Measurements from ENCODE around the gene NRM. TPM values are rescaled to one million over a fixed set of nuclear protein-coding genes. Genes with fewer than 3 reads are reported as not detected.

Gene NRM
- total RNA-seq, 1 experiment from 2014 or later: 13.6 TPM

- H3K27ac ChIP-seq (ENCODE audit: low read depth, low read length): peak overlapping the region; percentile 85
- peak overlapping the region; percentile 98 for H3K4me2 ChIP-seq (ENCODE audit: low read length)
- ChIA-PET RAD21 (ENCODE audit: low non-redundant PET in 1 of 2, low total read pairs in 2 of 2, uncharacterized antibody in 2 of 2, unreplicated experiment in 2 of 2) (no interaction called here), POLR2A (no interaction called here), CTCF (interaction anchor here (3.5 kb wide), 1 partner anchor 47 kb away, joined by 21 read pairs; no protein-coding TSS in a partner anchor)
- ATAC-seq: no peak
- TF ChIP-seq YY1 (IDR thresholded peaks at IDR 0.05; ENCODE audit: extremely low read depth, insufficient replicate concordance, low read depth, low read length) (no peak), MAX (IDR thresholded peaks at IDR 0.05) (no peak), SP1 (IDR thresholded peaks at IDR 0.05; ENCODE audit: low read depth) (no peak), CBX3 (IDR thresholded peaks at IDR 0.05; ENCODE audit: low read depth) (no peak), RAD21 (IDR thresholded peaks at IDR 0.05; ENCODE audit: low read depth) (no peak), POLR2A (IDR thresholded peaks at IDR 0.05; ENCODE audit: borderline replicate concordance, extremely low read depth, insufficient read depth, insufficient read length) (no peak), CTCF (IDR thresholded peaks at IDR 0.05 in 2 of 3, conservative IDR thresholded peaks at IDR 0.05 in 1 of 3; ENCODE audit: borderline replicate concordance in 1 of 3, insufficient read depth in 1 of 3, low read depth in 2 of 3, low read length in 2 of 3) (no peak), TCF7L2 (IDR thresholded peaks at IDR 0.05; ENCODE audit: borderline replicate concordance, extremely low read depth, insufficient read depth, insufficient read length) (no peak), SIN3A (IDR thresholded peaks at IDR 0.05; ENCODE audit: low read depth) (no peak), CEBPB (IDR thresholded peaks at IDR 0.05; ENCODE audit: low read depth) (no peak), POLR2AphosphoS5 (IDR thresholded peaks at IDR 0.05; ENCODE audit: low read depth, low read length) (no peak), EGR1 (IDR thresholded peaks at IDR 0.05; ENCODE audit: low read depth) (no peak), ATF3 (IDR thresholded peaks at IDR 0.05) (no peak), ELF1 (IDR thresholded peaks at IDR 0.05; ENCODE audit: borderline replicate concordance, low read depth) (no peak), EZH2 (IDR thresholded peaks at IDR 0.05) (no peak), EZH2phosphoT487 (IDR thresholded peaks at IDR 0.05; ENCODE audit: borderline replicate concordance) (no peak), ZNF274 (IDR thresholded peaks at IDR 0.05; ENCODE audit: low read depth, low read length) (no peak), ZFX (IDR thresholded peaks at IDR 0.05) (no peak)
- BruUV-seq (replicated peaks): no TSS peak
- H4K20me1 ChIP-seq (ENCODE audit: insufficient read depth): no peaks in the 10 kb centered on the region
- peak overlapping the region; percentile 38 to 54 for H3K4me3 ChIP-seq (replicated peaks in 1 of 2; ENCODE audit: low read depth in 1 of 2, low read length in 2 of 2)
- intact Hi-C loops (cut with micrococcal nuclease): no loop called here
- no peaks in the 10 kb centered on the region for H3K27me3 ChIP-seq (ENCODE audit: insufficient read depth, low read length)
- H3K9me3 ChIP-seq (ENCODE audit: control insufficient read depth in 1 of 2, insufficient read depth in 1 of 2, low read depth in 1 of 2, low read length in 2 of 2): no peaks in the 10 kb centered on the region
- H3K4me1 ChIP-seq (ENCODE audit: control insufficient read depth in 1 of 2, insufficient read depth in 2 of 2, low read length in 2 of 2): peaks cover 42 to 69% of the 10 kb centered on the region in 2 experiments
- H2AFZ ChIP-seq (ENCODE audit: low read depth, low read length, poor library complexity, severe bottlenecking): no peak overlapping the region
- DNase-seq (ENCODE audit: low read depth, low spot score): no peak
- no peaks in the 10 kb centered on the region for H3K9me2 ChIP-seq (ENCODE audit: insufficient read depth)
- H3K9ac ChIP-seq (ENCODE audit: low read length): peak overlapping the region; percentile 66
- peaks cover 0 to 2% of the 10 kb centered on the region in 2 experiments; a peak in 1 of 4 replicates for H3K36me3 ChIP-seq (ENCODE audit: control insufficient read depth in 1 of 2, insufficient read depth in 2 of 2, low read length in 2 of 2)
- peaks cover 58% of the 10 kb centered on the region for H3K79me2 ChIP-seq (ENCODE audit: insufficient read depth, low read length)
These were observed 7.4 kb downstream of the NRM start for GRCh38 chr6:30683183-30683979.
